ENCODE results near the gene IRS2. TPM values are rescaled to one million over a fixed set of nuclear protein-coding genes. Genes with fewer than 3 reads are reported as not detected.

Gene IRS2
- total RNA-seq, 2 experiments from 2014 or later, result 1.4 to 1.5 TPM

DNA sequence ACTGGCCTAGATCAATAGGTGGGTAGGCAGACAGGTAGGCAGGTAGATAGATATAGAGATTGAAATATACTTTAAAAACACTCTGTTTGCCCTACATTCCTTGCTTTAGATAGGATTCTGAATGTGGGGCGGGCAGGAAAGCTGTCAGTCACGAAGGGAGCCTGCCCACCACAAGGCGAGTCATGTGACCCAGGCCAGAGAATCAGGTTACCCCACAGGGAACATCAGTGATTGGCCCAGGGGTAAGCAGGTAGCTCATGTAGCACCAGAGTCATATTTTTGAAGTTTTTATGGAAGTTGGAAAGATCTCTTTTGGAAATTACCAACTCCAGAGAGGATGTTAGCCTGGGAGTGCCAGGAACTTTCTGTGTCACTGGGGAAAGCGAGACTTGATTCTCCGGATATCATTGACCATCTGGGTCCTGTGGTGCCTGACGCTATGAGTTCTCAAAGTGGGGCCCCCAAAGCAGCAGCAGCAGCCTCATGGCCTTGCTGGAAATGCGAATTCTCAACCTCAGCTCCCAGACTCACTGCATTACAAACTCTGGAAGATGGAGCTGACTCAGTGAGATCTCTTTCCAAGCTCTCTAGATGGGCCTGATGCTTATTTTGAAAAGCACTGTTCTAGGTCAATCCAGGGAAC lies 60.3 kb downstream of the IRS2 start:
- H3K4me3 Mint-ChIP-seq, result no peak overlapping the region
- H3K9me3 Mint-ChIP-seq (ENCODE audit: low read depth), result no peaks in the 10 kb centered on the region

DNA sequence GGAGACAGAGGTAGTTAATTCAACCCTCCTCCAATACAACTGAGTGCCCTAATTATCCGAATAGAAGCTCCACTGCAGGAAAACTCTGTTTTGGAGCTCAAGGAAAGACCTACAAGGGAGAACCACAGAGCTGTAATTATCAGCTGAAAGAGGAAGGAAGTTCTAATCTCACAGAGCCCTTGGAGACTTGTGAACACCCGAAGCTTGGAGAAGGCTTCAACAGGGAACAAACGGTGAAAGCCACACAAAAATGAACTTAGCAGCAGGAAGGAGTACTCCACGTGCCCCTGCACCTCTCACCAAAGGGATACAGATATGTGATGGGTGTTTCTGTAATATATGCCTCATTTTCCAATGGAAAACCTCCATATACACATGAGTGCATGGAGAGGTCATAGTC lies 61.1 kb downstream of the IRS2 start:
- Mint-ChIP-seq H3K9me3 (ENCODE audit: low read depth) (no peaks in the 10 kb centered on the region), H3K36me3 (ENCODE audit: low read depth) (no peaks in the 10 kb centered on the region), H3K4me3 (no peak overlapping the region), H3K4me1 (no peaks in the 10 kb centered on the region), H3K27ac (no peak overlapping the region), H3K27me3 (peaks cover 2% of the 10 kb centered on the region)
- POLR2A ChIA-PET, result no interaction called here
- CTCF ChIA-PET, result no interaction called here
- intact Hi-C loops (cut with DNase I, micrococcal nuclease), result no loop called here
- DNase-seq (no peak), ATAC-seq (no peak)

More for the DNA sequence above, 60.3 kb downstream of the IRS2 start:
- H3K27ac Mint-ChIP-seq, result no peak overlapping the region
- ChIA-PET POLR2A (no interaction called here), CTCF (interaction anchor here (0.6 kb wide), 1 partner anchor 806 kb away, joined by 3 read pairs; no protein-coding TSS in a partner anchor)
- no peaks in the 10 kb centered on the region for H3K36me3 Mint-ChIP-seq (ENCODE audit: low read depth)
- peaks cover 2% of the 10 kb centered on the region for H3K27me3 Mint-ChIP-seq
- H3K4me1 Mint-ChIP-seq, result no peaks in the 10 kb centered on the region
- intact Hi-C loops (cut with DNase I, micrococcal nuclease), result no loop called here
- DNase-seq, result no peak
- no peak for ATAC-seq

DNA sequence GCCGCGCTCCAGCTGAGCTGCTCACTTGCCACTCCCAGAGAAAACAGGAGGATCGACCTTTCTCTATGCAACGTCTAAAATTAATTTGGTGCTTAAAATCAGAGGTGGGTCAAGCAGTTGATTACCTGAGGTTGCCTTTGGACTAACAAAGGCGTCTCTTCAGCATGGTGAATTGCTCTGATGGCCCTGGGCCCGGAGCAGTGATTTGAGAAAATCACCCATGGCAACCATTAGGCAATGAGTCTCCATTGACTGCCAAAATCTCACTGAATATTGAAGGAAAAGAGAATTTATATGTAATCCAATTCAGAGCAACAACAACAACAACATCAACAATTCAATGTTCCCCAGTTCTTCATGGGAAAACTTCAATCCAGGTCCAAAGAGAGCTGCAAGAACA lies 61.8 kb downstream of the IRS2 start:
- intact Hi-C loops (cut with DNase I, micrococcal nuclease), result no loop called here
- H3K36me3 Mint-ChIP-seq (ENCODE audit: low read depth), result no peaks in the 10 kb centered on the region
- DNase-seq (no peak), ATAC-seq (no peak)
- H3K9me3 Mint-ChIP-seq (ENCODE audit: low read depth), result no peaks in the 10 kb centered on the region
- ChIA-PET POLR2A (no interaction called here), CTCF (no interaction called here)
- H3K4me1 Mint-ChIP-seq, result no peaks in the 10 kb centered on the region
- peaks cover 6% of the 10 kb centered on the region for H3K27me3 Mint-ChIP-seq
- H3K4me3 Mint-ChIP-seq, result no peak overlapping the region
- no peak overlapping the region for H3K27ac Mint-ChIP-seq

DNA sequence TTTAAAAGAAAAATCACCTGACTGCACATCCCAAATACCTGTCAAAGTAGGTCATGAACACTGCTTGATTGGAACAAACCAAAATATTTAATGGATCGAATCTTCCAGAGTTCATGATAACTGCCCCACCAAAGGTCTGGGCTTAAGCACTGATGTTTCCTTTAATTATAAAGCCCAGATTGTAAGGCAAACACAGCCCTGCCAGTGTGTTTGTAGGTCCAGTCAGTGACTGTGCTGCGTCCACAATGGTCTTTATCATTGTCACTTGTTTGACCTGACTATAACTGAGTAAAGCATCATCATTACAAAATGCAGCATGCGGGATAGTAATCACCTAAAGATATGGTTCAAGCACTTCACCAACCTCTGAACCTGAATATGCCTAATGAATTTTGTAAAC lies 63.3 kb downstream of the IRS2 start:
- H3K27me3 Mint-ChIP-seq, result peaks cover 5% of the 10 kb centered on the region
- no peaks in the 10 kb centered on the region for H3K9me3 Mint-ChIP-seq (ENCODE audit: low read depth)
- H3K4me1 Mint-ChIP-seq, result no peaks in the 10 kb centered on the region
- no peaks in the 10 kb centered on the region for H3K36me3 Mint-ChIP-seq (ENCODE audit: low read depth)
- H3K27ac Mint-ChIP-seq, result no peak overlapping the region
- DNase-seq (no peak), ATAC-seq (no peak)
- H3K4me3 Mint-ChIP-seq, result no peak overlapping the region
- ChIA-PET CTCF (no interaction called here), POLR2A (no interaction called here)
- intact Hi-C loops (cut with DNase I, micrococcal nuclease), result no loop called here

DNA sequence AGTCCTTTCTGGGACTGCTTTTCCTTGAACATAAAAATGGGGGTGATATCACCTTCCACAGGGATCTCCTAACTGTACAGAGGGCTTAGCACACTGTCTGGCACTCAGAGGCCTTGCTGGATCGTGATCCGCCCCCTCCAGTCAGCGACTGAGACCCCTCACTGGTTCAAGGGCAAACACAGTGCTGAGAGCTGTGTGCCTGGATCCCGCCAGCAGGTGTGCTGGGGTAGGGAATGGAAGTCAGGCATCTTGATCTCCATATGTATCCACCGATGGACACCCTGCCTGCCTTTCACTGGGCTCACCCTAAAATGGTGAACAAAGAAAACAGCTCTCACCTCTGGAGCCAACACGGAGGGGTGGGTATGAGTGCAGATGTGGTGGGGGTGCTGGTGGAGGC lies 64.3 kb downstream of the IRS2 start:
- no peak overlapping the region for H3K4me3 Mint-ChIP-seq
- peaks cover 5% of the 10 kb centered on the region for H3K27me3 Mint-ChIP-seq
- H3K36me3 Mint-ChIP-seq (ENCODE audit: low read depth), result no peaks in the 10 kb centered on the region
- H3K27ac Mint-ChIP-seq, result no peak overlapping the region
- intact Hi-C loops (cut with DNase I, micrococcal nuclease), result no loop called here
- POLR2A ChIA-PET, result no interaction called here
- DNase-seq (no peak), ATAC-seq (no peak)
- CTCF ChIA-PET, result no interaction called here
- no peaks in the 10 kb centered on the region for H3K9me3 Mint-ChIP-seq (ENCODE audit: low read depth)
- no peaks in the 10 kb centered on the region for H3K4me1 Mint-ChIP-seq

DNA sequence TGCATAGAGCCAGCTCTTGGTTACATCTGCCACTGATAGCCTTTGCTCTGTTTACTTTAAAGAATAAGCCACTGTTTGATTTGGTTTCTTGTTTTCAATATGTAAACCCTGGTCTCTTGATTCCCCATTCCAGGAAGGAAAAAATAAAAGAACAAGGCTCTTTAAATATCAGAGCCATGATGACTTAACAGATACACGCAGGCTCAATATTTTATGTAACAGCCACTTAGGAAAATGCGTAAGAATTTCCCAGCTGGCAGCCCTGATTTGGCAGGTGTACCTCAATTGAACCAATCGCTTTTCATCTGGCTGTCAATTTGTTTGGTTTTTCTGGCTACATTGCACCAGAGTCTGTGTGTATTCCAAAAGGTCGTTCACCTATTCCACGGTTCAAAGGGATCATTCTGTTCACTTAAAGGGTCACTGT lies 65.6 kb downstream of the IRS2 start:
- DNase-seq, result no peak
- H3K4me3 Mint-ChIP-seq, result no peak overlapping the region
- intact Hi-C loops (cut with DNase I, micrococcal nuclease), result no loop called here
- no peak for ATAC-seq
- H3K27ac Mint-ChIP-seq, result no peak overlapping the region
- ChIA-PET POLR2A (no interaction called here), CTCF (no interaction called here)
- H3K27me3 Mint-ChIP-seq, result peaks cover 5% of the 10 kb centered on the region
- no peaks in the 10 kb centered on the region for H3K9me3 Mint-ChIP-seq (ENCODE audit: low read depth)
- H3K4me1 Mint-ChIP-seq, result no peaks in the 10 kb centered on the region
- no peaks in the 10 kb centered on the region for H3K36me3 Mint-ChIP-seq (ENCODE audit: low read depth)

DNA sequence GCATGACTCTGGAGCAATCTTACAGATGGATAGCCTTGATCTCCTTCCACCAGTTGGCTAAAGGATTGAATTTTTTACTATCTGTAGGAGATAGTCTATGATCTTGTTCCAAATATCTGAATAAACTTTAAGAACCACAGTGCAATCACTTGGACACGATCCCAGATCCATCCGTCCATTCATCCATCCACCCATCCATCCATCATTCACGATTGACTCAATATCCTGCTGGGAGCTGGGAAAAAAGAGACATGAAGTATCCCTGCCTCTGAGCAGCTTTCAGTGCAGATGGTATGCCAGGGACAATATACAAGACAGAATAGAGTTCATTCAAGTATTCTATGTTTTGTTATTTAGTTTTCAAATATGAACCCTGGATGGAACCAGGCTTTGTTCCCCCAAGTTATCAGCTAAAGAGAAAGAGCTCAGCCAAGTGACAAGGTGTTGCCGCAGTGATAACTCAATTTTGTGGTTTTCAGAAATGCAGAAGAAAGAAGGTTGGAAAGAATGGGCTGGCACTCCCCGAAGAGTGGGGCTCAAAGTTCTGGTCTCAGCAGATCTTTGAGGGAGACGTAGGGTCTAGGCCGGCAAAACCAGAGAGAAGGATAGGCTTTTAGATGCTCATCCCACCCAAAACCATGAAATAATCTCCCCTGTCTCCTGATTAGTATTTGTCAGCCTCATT lies 66.3 kb downstream of the IRS2 start:
- H3K9me3 Mint-ChIP-seq (ENCODE audit: low read depth), result no peaks in the 10 kb centered on the region
- no peak for ATAC-seq
- no peaks in the 10 kb centered on the region for H3K4me1 Mint-ChIP-seq
- H3K36me3 Mint-ChIP-seq (ENCODE audit: low read depth), result no peaks in the 10 kb centered on the region
- DNase-seq, result no peak
- intact Hi-C loops (cut with DNase I, micrococcal nuclease), result no loop called here
- CTCF ChIA-PET, result no interaction called here
- H3K27me3 Mint-ChIP-seq, result peaks cover 5% of the 10 kb centered on the region
- H3K27ac Mint-ChIP-seq, result no peak overlapping the region
- H3K4me3 Mint-ChIP-seq, result no peak overlapping the region
- POLR2A ChIA-PET, result no interaction called here

DNA sequence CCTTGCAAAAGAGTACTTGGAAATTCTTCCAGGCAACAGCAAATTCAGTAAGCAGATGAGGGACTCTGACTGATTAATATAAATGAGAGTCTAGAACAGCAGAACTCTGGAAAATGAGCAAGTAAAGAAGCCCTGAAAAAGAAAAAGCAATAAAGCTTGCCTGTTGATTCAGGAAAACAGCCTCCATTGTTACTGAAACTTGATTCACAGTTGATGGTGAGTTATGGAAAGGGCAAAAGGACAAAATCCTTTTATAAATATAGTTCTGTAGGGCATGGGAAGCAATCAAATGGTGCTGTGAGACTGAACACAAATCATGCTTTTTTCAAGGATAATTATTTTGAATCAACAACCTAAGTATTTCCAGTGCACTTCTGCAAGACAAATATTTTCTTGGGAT lies 67.7 kb downstream of the IRS2 start:
- Mint-ChIP-seq H3K9me3 (ENCODE audit: low read depth) (no peaks in the 10 kb centered on the region), H3K4me3 (no peak overlapping the region), H3K36me3 (ENCODE audit: low read depth) (no peaks in the 10 kb centered on the region), H3K27me3 (peaks cover 8% of the 10 kb centered on the region), H3K4me1 (no peaks in the 10 kb centered on the region), H3K27ac (no peak overlapping the region)
- ATAC-seq (no peak), DNase-seq (no peak)
- POLR2A ChIA-PET, result no interaction called here
- CTCF ChIA-PET, result interaction anchor here (1.4 kb wide), 1 partner anchor 24 kb away, joined by 5 read pairs; no protein-coding TSS in a partner anchor
- intact Hi-C loops (cut with DNase I, micrococcal nuclease), result no loop called here

DNA sequence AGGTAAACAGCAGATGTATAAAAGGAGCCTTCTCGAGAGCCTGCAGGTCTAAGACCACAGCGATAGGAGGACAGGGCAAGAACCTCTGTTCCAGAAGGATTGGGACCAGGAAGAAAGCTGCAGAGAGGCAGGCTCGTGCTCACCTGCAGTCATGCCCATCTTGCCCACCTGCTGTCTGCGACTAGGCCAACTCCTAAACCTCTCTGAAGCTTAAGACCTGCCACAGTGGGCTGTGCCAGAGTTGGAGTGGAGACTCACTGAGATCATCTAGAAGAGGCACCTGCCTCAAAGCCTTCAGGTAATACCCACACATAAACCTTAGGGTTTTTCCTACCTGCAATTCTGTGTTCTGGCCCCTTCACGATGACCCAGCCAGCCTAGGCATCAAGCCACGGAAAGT lies 68.7 kb downstream of the IRS2 start:
- no peaks in the 10 kb centered on the region for H3K36me3 Mint-ChIP-seq (ENCODE audit: low read depth)
- no peak overlapping the region for H3K27ac Mint-ChIP-seq
- no peaks in the 10 kb centered on the region for H3K4me1 Mint-ChIP-seq
- intact Hi-C loops (cut with DNase I, micrococcal nuclease), result no loop called here
- CTCF ChIA-PET, result no interaction called here
- ATAC-seq (no peak), DNase-seq (no peak)
- peaks cover 8% of the 10 kb centered on the region for H3K27me3 Mint-ChIP-seq
- H3K4me3 Mint-ChIP-seq, result no peak overlapping the region
- POLR2A ChIA-PET, result no interaction called here
- H3K9me3 Mint-ChIP-seq (ENCODE audit: low read depth), result no peaks in the 10 kb centered on the region

DNA sequence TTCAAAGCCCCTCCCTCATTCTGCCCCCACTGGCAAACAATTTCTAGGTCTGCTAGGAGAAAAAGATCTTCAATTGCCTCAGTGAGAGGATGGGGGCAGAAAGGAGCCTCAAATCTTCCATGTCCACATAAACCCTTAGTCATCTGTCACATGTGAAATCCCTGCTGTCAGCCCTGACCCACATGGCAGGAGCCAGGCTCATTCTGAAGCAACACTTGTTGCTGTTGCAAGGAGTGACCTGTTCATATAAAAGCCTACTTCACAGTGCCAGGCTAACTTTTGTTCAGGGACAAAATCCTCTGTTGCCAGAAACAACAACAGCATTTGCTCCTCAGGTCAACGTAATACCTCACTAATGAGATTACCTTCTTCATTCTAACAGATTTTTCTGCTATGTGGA lies 70.5 kb downstream of the IRS2 start:
- Mint-ChIP-seq H3K9me3 (ENCODE audit: low read depth) (no peaks in the 10 kb centered on the region), H3K27me3 (peaks cover 8% of the 10 kb centered on the region), H3K27ac (no peak overlapping the region), H3K4me1 (no peaks in the 10 kb centered on the region), H3K36me3 (ENCODE audit: low read depth) (no peaks in the 10 kb centered on the region), H3K4me3 (no peak overlapping the region)
- ChIA-PET POLR2A (no interaction called here), CTCF (no interaction called here)
- ATAC-seq, result no peak
- DNase-seq, result no peak
- intact Hi-C loops (cut with DNase I, micrococcal nuclease), result no loop called here

DNA sequence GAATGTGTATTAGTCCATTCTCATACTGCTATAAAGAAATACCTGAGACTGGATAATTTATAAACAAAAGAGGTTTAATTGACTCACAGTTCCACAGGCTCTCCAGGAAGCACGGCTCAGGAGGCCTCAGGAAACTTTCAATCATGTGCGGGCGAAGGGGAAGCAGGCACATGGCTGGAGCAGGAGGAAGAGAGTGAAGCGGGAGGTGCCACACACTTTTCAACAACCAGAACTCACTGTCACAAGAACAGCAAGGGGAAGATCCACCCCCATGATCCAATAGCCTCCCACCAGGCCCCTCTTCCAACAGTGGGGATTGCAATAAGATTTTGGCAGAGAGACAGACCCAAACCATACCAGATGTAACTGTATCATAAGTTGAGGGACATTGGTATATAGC lies 72.7 kb downstream of the IRS2 start:
- Mint-ChIP-seq H3K4me3 (no peak overlapping the region), H3K9me3 (ENCODE audit: low read depth) (no peaks in the 10 kb centered on the region), H3K27me3 (peaks cover 3% of the 10 kb centered on the region), H3K4me1 (no peaks in the 10 kb centered on the region), H3K27ac (no peak overlapping the region), H3K36me3 (ENCODE audit: low read depth) (no peaks in the 10 kb centered on the region)
- DNase-seq (no peak), ATAC-seq (no peak)
- intact Hi-C loops (cut with DNase I, micrococcal nuclease), result no loop called here
- ChIA-PET POLR2A (no interaction called here), CTCF (no interaction called here)

DNA sequence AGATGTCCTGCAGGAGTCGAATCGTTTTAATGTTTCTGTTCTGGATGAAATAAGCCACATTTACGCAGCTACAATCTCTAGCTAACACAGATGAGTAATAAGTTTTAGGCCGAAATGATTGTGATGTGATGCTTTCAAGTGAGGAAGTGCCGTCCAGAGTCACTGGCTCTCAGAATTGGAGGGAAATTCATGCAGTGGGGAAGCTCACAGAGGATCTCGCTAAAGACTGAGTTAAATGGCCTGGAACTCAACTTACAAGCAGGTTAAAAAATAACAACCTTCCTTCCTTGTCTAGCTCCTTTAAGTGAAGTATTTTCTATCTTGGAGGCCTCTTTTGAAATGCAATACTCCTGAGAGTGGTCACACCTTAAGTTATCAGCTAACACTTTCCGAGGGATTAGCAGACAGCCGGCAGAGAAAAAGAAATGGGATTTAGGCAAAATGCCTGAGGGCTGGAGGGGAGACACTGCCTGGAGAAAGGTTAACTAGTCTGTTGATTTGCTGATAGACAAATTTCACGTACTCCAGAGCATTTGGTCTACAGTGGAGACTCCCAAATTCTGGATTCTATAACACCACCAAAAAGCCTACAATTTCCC lies 74.2 kb downstream of the IRS2 start:
- intact Hi-C loops (cut with DNase I, micrococcal nuclease), result no loop called here
- ATAC-seq (no peak), DNase-seq (no peak)
- H3K36me3 Mint-ChIP-seq (ENCODE audit: low read depth), result no peaks in the 10 kb centered on the region
- H3K27ac Mint-ChIP-seq, result no peak overlapping the region
- H3K27me3 Mint-ChIP-seq, result peaks cover 3% of the 10 kb centered on the region
- no peaks in the 10 kb centered on the region for H3K9me3 Mint-ChIP-seq (ENCODE audit: low read depth)
- ChIA-PET CTCF (no interaction called here), POLR2A (no interaction called here)
- H3K4me3 Mint-ChIP-seq, result no peak overlapping the region
- H3K4me1 Mint-ChIP-seq, result no peaks in the 10 kb centered on the region
